H1 (cell line): ENCODE data around the gene MRPS12. TPM values are rescaled to one million over a fixed set of nuclear protein-coding genes. Genes with fewer than 3 reads are reported as not detected.

Experiments
- CTCF ChIA-PET: fragments of 300-600 bp; sonication (Branson Sonifier 250); formaldehyde crosslinking; loops from one replicate; lab custom pipeline; 2021; ENCODE audit not compliant: partially characterized antibody; lab: Charles Lee
- POLR2A ChIA-PET: fragments of 300-600 bp; sonication (Branson Sonifier 250); formaldehyde crosslinking; loops from one replicate; lab custom pipeline; 2021; ENCODE audit warnings: inconsistent platforms; ENCODE audit not compliant: partially characterized antibody; lab: Charles Lee
- DNase-seq, 2 experiments: peaks; one replicate each; pipeline versions ENCODE4 v3.0.0 to v3.0.0-alpha.2; 2010 to 2022; ENCODE audit warnings: low spot score in 2 of 2, low read depth in 1 of 2, mixed read lengths in 1 of 2
- FAIRE-seq: peaks from 2 replicates; lab custom pipeline; 2011; peaks lifted over from hg19 to GRCh38; lab: Jason Lieb, UNC
- H2AFZ ChIP-seq: 2 replicates; pipeline ENCODE4 v1.8.1; 2012; ENCODE audit warnings: low read length, inconsistent platforms
- H2AK5ac ChIP-seq: 2 replicates; pipeline ENCODE4 v1.6.1; 2013; ENCODE audit warnings: low read depth, low read length
- H2BK120ac ChIP-seq: replicated peaks from 2 replicates; pipeline ENCODE3; 2013; ENCODE audit warnings: low read depth, low read length, inconsistent platforms
- H2BK12ac ChIP-seq: 2 replicates; pipeline ENCODE4 v1.6.1; 2013; ENCODE audit warnings: low read depth, low read length
- H2BK15ac ChIP-seq: 2 replicates; pipeline ENCODE4 v1.6.1; 2013; ENCODE audit warnings: low read length
- H2BK20ac ChIP-seq: 2 replicates; pipeline ENCODE4 v1.6.1; 2013; ENCODE audit warnings: low read length
- H2BK5ac ChIP-seq: 2 replicates; pipeline ENCODE4 v1.6.1; 2013; ENCODE audit warnings: low read depth, low read length
- H3K14ac ChIP-seq: 2 replicates; pipeline ENCODE4 v1.6.1; 2013; ENCODE audit warnings: inconsistent platforms; ENCODE audit not compliant: insufficient read length
- H3K18ac ChIP-seq: 2 replicates; pipeline ENCODE4 v1.6.1; 2013; ENCODE audit warnings: low read length; ENCODE audit errors: extremely low read depth
- H3K23ac ChIP-seq: 2 replicates; pipeline ENCODE4 v1.6.1; 2013; ENCODE audit warnings: inconsistent platforms; ENCODE audit not compliant: insufficient read length
- H3K23me2 ChIP-seq: 2 replicates; pipeline ENCODE4 v1.6.1; 2013; ENCODE audit warnings: low read depth, low read length
- H3K27ac ChIP-seq: 2 replicates; pipeline ENCODE4 v1.6.1; 2011; ENCODE audit warnings: low read depth, low read length, inconsistent platforms
- H3K27me3 ChIP-seq, 4 experiments: replicated peaks in 1 of 4; 1 replicate in 1 of 4; 2 replicates in 3 of 4; pipeline versions ENCODE4 v1.6.1 to v1.8.1; 2011 to 2013; ENCODE audit warnings: low read length in 3 of 4, mild to moderate bottlenecking in 3 of 4, inconsistent platforms in 2 of 4, mixed read lengths in 2 of 4, moderate library complexity in 1 of 4; ENCODE audit not compliant: control insufficient read depth in 3 of 4, insufficient read depth in 3 of 4; ENCODE audit errors: extremely low read depth in 1 of 4
- H3K36me3 ChIP-seq, 4 experiments: 2 replicates each; pipeline versions ENCODE4 v1.6.1 to v1.8.1; 2011 to 2013; ENCODE audit warnings: mild to moderate bottlenecking in 4 of 4, low read length in 3 of 4, moderate library complexity in 2 of 4, control low read depth in 1 of 4, inconsistent platforms in 1 of 4; ENCODE audit not compliant: insufficient read depth in 4 of 4, control insufficient read depth in 2 of 4
- H3K4ac ChIP-seq: replicated peaks from 2 replicates; pipeline ENCODE3; 2013; ENCODE audit warnings: low read length, low read depth, mixed read lengths, inconsistent platforms; ENCODE audit not compliant: insufficient read length
- H3K4me1 ChIP-seq, 4 experiments: replicated peaks in 1 of 4; 1 replicate in 1 of 4; 2 replicates in 3 of 4; pipeline versions ENCODE4 v1.6.1 to v1.8.1; 2011 to 2013; ENCODE audit warnings: low read length in 3 of 4, inconsistent platforms in 2 of 4, mixed read lengths in 1 of 4; ENCODE audit not compliant: insufficient read depth in 4 of 4, control insufficient read depth in 3 of 4
- H3K4me2 ChIP-seq, 2 experiments: 2 replicates each; pipeline versions ENCODE4 v1.6.1 to v1.8.1; 2011 to 2013; ENCODE audit warnings: low read depth in 2 of 2, low read length in 2 of 2, control low read depth in 1 of 2, inconsistent platforms in 1 of 2, mild to moderate bottlenecking in 1 of 2; ENCODE audit not compliant: insufficient read depth in 1 of 2
- H3K4me3 ChIP-seq, 4 experiments: fragments of 200-600, 300-600 bp in 1 of 4; sonication (generic), shearing (Covaris generic), sonication (Bioruptor Twin) in 1 of 4; 2 replicates each; pipeline versions ENCODE4 v1.5.1 to v1.8.1; 2011 to 2016; ENCODE audit warnings: low read length in 4 of 4, low read depth in 3 of 4, control low read depth in 2 of 4, inconsistent platforms in 2 of 4, mild to moderate bottlenecking in 2 of 4, mixed read lengths in 1 of 4, moderate library complexity in 1 of 4; ENCODE audit not compliant: insufficient read depth in 2 of 4; ENCODE audit errors: extremely low read depth in 1 of 4
- H3K56ac ChIP-seq: replicated peaks from 2 replicates; pipeline ENCODE3; 2013; ENCODE audit warnings: low read depth, mild to moderate bottlenecking, mixed read lengths, low read length, inconsistent platforms; ENCODE audit not compliant: insufficient read length
- H3K79me1 ChIP-seq: 2 replicates; pipeline ENCODE4 v1.6.1; 2013; ENCODE audit warnings: low read depth, low read length, control low read depth
- H3K79me2 ChIP-seq, 2 experiments: 2 replicates each; pipeline versions ENCODE4 v1.6.1 to v1.8.1; 2012 to 2013; ENCODE audit warnings: low read length in 2 of 2, mild to moderate bottlenecking in 2 of 2, inconsistent platforms in 1 of 2; ENCODE audit not compliant: insufficient read depth in 2 of 2, control insufficient read depth in 1 of 2
- H3K9ac ChIP-seq, 4 experiments: replicated peaks in 1 of 4; 1 replicate in 1 of 4; 2 replicates in 3 of 4; pipeline versions ENCODE4 v1.6.1 to v1.8.1; 2011 to 2013; ENCODE audit warnings: low read depth in 3 of 4, low read length in 3 of 4, control low read depth in 2 of 4, mild to moderate bottlenecking in 2 of 4, moderate library complexity in 2 of 4, inconsistent platforms in 1 of 4; ENCODE audit errors: extremely low read depth in 1 of 4
- H3K9me3 ChIP-seq, 2 experiments: 2 replicates each; pipeline versions ENCODE4 v1.6.1 to v1.8.1; 2012 to 2013; ENCODE audit warnings: mild to moderate bottlenecking in 2 of 2, moderate library complexity in 2 of 2, control low read depth in 1 of 2, inconsistent platforms in 1 of 2, low read depth in 1 of 2, low read length in 1 of 2, mixed read lengths in 1 of 2; ENCODE audit not compliant: insufficient read depth in 2 of 2
- H4K20me1 ChIP-seq, 2 experiments: replicated peaks in 1 of 2; 2 replicates each; pipeline versions ENCODE3 to v1.8.1; 2011 to 2013; ENCODE audit warnings: inconsistent platforms in 2 of 2, low read length in 2 of 2, mild to moderate bottlenecking in 1 of 2; ENCODE audit not compliant: insufficient read depth in 2 of 2, control insufficient read depth in 1 of 2
- H4K5ac ChIP-seq: 2 replicates; pipeline ENCODE4 v1.6.1; 2013; ENCODE audit warnings: low read length, low read depth, mixed read lengths, inconsistent platforms; ENCODE audit not compliant: insufficient read length
- H4K8ac ChIP-seq: 2 replicates; pipeline ENCODE4 v1.8.0; 2013; ENCODE audit warnings: mild to moderate bottlenecking, moderate library complexity, low read length, inconsistent platforms; ENCODE audit not compliant: insufficient read depth; ENCODE audit errors: extremely low read depth
- H4K91ac ChIP-seq: replicated peaks from 2 replicates; pipeline ENCODE3; 2013; ENCODE audit warnings: low read length, mixed read lengths, inconsistent platforms; ENCODE audit not compliant: insufficient read length
- ATF3 ChIP-seq: IDR thresholded peaks from 2 replicates; pipeline ENCODE4 v1.6.1; 2011; ENCODE audit warnings: low read depth, mild to moderate bottlenecking, low read length; ENCODE audit not compliant: insufficient read depth
- BRCA1 ChIP-seq: IDR thresholded peaks from 2 replicates; pipeline ENCODE4 v1.6.1; 2012; ENCODE audit warnings: low read depth, low read length, improper control_type of control experiment
- CBX5 ChIP-seq: fragments of 300-800, 300-1000 bp; sonication (generic); IDR thresholded peaks from 2 replicates; pipeline ENCODE4 v1.7.1; 2016; ENCODE audit warnings: antibody characterized with exemption, low read length, low read depth
- CHD1 ChIP-seq: IDR thresholded peaks from 2 replicates; pipeline ENCODE4 v1.6.1; 2012; ENCODE audit warnings: low read depth, low read length, improper control_type of control experiment
- EZH2 ChIP-seq: fragments of 200-600 bp; sonication (generic); IDR thresholded peaks from 2 replicates; pipeline ENCODE4 v1.7.1; 2012; ENCODE audit warnings: low read depth, mild to moderate bottlenecking, moderate library complexity, low read length, inconsistent platforms; ENCODE audit not compliant: severe bottlenecking
- JUND ChIP-seq: IDR thresholded peaks from 2 replicates; pipeline ENCODE4 v1.6.1; 2011; ENCODE audit warnings: mild to moderate bottlenecking, improper control_type of control experiment, low read length
- NRF1 ChIP-seq: IDR thresholded peaks from 2 replicates; pipeline ENCODE4 v1.6.1; 2011; ENCODE audit warnings: mild to moderate bottlenecking, low read depth, low read length, improper control_type of control experiment
- POLR2A ChIP-seq, 2 experiments: IDR thresholded peaks; 1 replicate in 1 of 2; 2 replicates in 1 of 2; pipeline ENCODE4 v1.6.1; 2011; ENCODE audit warnings: low read depth in 2 of 2, low read length in 2 of 2, mild to moderate bottlenecking in 2 of 2; ENCODE audit errors: control extremely low read depth in 1 of 2
- POU5F1 ChIP-seq: IDR thresholded peaks from 2 replicates; pipeline ENCODE4 v1.6.1; 2011; ENCODE audit warnings: low read depth, mild to moderate bottlenecking, low read length, moderate library complexity
- SIX5 ChIP-seq: IDR thresholded peaks from 2 replicates; pipeline ENCODE4 v1.6.1; 2011; ENCODE audit warnings: mild to moderate bottlenecking, low read depth, low read length
- YY1 ChIP-seq: IDR thresholded peaks from 2 replicates; pipeline ENCODE4 v1.6.1; 2011; ENCODE audit warnings: low read depth, mild to moderate bottlenecking, low read length
- WGBS, 2 experiments: shearing (Covaris generic) in 1 of 2; methylation state at CpG; one replicate each; pipeline versions ENCODE4 v1.1.6 to v1.1.7; 2013 to 2015; ENCODE audit warnings: low lambda C conversion rate in 2 of 2, mixed read lengths in 2 of 2, inconsistent platforms in 1 of 2, low coverage in 1 of 2, missing lambda C conversion rate in 1 of 2; ENCODE audit not compliant: insufficient replicate concordance in 2 of 2, insufficient coverage in 1 of 2, insufficient read length in 1 of 2; ENCODE audit errors: extremely low coverage in 1 of 2, missing lambda C conversion rate in 1 of 2; 5-methylcytosine and 5-hydroxymethylcytosine counted together
- polyA plus RNA-seq, 7 experiments: library from polyadenylated mRNA; depleted of rRNA in 3 of 7; stranded (reverse) in 5 of 7; unstranded in 2 of 7; fragments of >200 nt in 5 of 7; fragments of 200-250 nt in 2 of 7; gene quantifications; 1 replicate in 5 of 7; 2 replicates in 1 of 7; 4 replicates in 1 of 7; pipeline versions ENCODE4 v1.2.1 to v1.2.3, GENCODE V29; 2011 to 2013; ENCODE audit warnings: missing spikeins in 2 of 7, mixed read lengths in 2 of 7
- total RNA-seq: library from RNA; stranded (reverse); fragmentation: NEBNext Ultra II Directional; extraction: Animal tissue kit (Norgen Biotek cat#: 25700); gene quantifications from 2 replicates; pipeline ENCODE4 v1.2.1, GENCODE V29; 2021

Gene MRPS12
- total and polyA plus RNA-seq, 2 of the 8 experiments (the other 6 are each of a cell fraction or from before 2014, with no cell fraction given) = 79.0 to 175 TPM

DNA sequence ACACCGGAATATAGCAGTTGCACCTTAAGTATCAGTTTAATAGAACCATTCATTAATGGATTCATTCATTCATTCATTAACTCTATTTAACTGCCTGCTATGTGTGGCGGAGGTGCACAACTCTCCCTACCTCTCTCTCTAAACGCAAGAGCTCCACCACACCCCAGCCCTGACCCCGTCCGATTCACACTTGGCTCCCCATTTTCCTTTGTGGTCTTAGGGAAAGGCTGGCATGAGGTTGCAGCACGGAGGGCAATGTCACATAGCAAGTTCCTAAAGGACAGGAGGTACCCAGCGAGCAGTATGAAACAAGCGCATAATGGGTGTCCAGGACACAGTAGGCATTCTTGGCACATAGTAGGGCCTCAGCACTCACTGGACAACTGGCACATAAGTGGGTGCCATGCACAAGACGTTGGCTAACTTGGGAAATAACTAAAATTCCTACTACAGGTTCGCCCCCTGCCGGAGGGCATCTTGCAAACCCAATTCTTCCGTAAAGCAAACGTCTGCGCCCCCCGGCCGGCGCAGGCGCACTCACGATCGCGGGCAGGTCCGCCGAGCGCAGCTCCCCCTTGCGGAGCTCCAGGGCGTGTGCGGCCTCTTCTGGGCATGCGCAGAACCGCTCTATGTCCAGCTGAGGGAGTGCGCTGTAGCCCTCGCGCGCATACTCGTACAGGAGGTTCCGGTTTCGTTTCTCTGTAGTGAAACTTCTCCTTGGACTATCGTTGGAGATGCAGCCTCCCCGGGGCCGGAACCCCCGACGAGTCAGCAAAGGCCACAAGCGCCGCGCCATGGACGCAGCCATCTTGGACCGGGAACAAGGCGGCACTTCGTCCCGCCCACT is 592 bp upstream of the MRPS12 start, which contains the start of gene SARS2:
Gene SARS2, minus strand, starts transcription at position 835 of the 847 bp plus-strand sequence. Its CDS starts 27 bp downstream, at position 808.
- peak within 1 kb of the TSS; percentile 36; the same call in 1 of the 2 replicates for H2AFZ ChIP-seq
- TF ChIP-seq ATF3 (peak; percentile 51; the same call in 1 of the 2 replicates), JUND (0 out of 2 replicates have a peak, but pooled peaks have one; percentile 22), BRCA1 (no peak), YY1 (peak; percentile 99), POLR2A (IDR thresholded peaks at IDR 0.05; ENCODE audit: control extremely low read depth in 1 of 2, low read depth in 2 of 2, low read length in 2 of 2) (peak; percentile 97 to 99), SIX5 (no peak), NRF1 (peak; percentile 86), CBX5 (no peak), EZH2 (no peak), POU5F1 (no peak), CHD1 (no peak)

More for the DNA sequence above, 592 bp upstream of the MRPS12 start, which contains the start of gene SARS2:
- Histone ChIP-seq H3K23me2 (peaks cover 4% of the 10 kb centered on the region; the same call in 1 of the 2 replicates), H4K8ac (peak within 1 kb of the TSS; percentile 100; the same call in 1 of the 2 replicates), H3K79me1 (peaks cover 20% of the 10 kb centered on the region), H3K56ac (peak within 1 kb of the TSS; percentile 80), H3K27me3 (no peaks in the 10 kb centered on the region), H3K79me2 (peaks cover 0 to 47% of the 10 kb centered on the region in 2 experiments; a peak in 2 of 4 replicates), H2AK5ac (peak within 1 kb of the TSS; percentile 6; the same call in 1 of the 2 replicates), H4K20me1 (peaks cover 0 to 1% of the 10 kb centered on the region in 2 experiments), H3K9me3 (peaks cover 8% of the 10 kb centered on the region in 2 experiments), H2BK5ac (peak within 1 kb of the TSS; percentile 98), H3K9ac (peak within 1 kb of the TSS; percentile 93 to 99 (median 96)), H3K4ac (peak within 1 kb of the TSS; percentile 34), H2BK20ac (peak within 1 kb of the TSS; percentile 51), H2BK120ac (no peak within 1 kb of the TSS), H4K5ac (peak within 1 kb of the TSS; percentile 99), H3K23ac (no peak within 1 kb of the TSS), H2BK15ac (peak within 1 kb of the TSS; percentile 95; the same call in 1 of the 2 replicates), H3K14ac (no peak within 1 kb of the TSS), H3K18ac (peak within 1 kb of the TSS; percentile 99), H3K4me2 (peak within 1 kb of the TSS; percentile 69 to 89), H4K91ac (peak within 1 kb of the TSS; percentile 71), H3K36me3 (peaks cover 10 to 31% (median 22%) of the 10 kb centered on the region in 4 experiments), H3K27ac (peak within 1 kb of the TSS; percentile 97), H3K4me1 (peaks cover 0 to 2% (median under 1%) of the 10 kb centered on the region in 4 experiments; a peak in 3 of 7 replicates), H2BK12ac (peak within 1 kb of the TSS; percentile 89), H3K4me3 (peak within 1 kb of the TSS; percentile 62 to 93 (median 86))
- CTCF ChIA-PET = interaction anchor here (0.6 to 9.8 kb wide), 24 partner anchors 9 to 736 kb away, joined by 3 to 120 read pairs (median 5); partner anchors contain the start of genes ECH1 and NFKBIB
- peak; percentile 95 to 96 for DNase-seq
- WGBS, 2 experiments = 4% methylated on average over 49 of the region's 49 CpGs; no CpG with 5 or more reads in 1 of the 2 experiments
- FAIRE-seq = peak; percentile 19
- POLR2A ChIA-PET = interaction anchor here (0.5 to 3.1 kb wide), 29 partner anchors 9 to 527 kb away, joined by 3 to 36 read pairs (median 5); partner anchors contain the start of genes FAM98C, HNRNPL, NFKBIB and SIRT2
